Colon (tissue), 2 donors: Measurements from ENCODE around the gene AMPD1.

ENCODE experiments used
- FAIRE-seq: peaks from 2 replicates; lab custom pipeline; 2012; peaks lifted over from hg19 to GRCh38; lab: Jason Lieb, UNC
- donor health status: control.
- donor health status: control.

AMPD1 gene

DNA sequence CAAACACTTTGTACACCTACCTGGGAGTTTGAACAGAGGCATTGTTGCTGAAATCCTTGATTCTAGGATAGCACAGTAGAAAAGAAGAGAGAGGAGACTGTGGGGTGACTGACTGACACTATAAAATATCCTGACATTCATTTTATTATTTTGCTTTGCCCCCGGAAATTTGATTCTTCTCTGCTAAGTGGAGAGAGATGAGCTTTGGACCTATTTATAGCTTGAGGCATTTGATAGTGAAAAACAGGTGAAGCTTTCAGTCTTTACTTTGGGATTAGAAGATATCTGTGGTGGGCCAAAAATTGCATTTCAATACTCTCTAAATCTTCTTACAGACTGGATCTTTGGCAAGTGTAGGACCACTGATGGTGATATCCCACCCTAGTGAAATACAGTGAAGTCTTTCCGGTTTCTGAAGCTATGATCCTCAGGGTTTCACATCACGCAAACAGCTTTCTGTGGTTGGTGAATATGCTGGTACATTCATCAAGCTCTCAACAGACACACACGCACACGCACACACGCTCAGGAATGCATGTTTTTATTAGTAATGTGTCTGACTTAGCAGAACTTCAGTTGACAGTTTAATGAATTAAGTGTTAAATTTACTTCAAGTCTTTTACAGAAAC lies at the start of gene AMPD1:
Gene AMPD1 (minus strand): TSS at position 117 of the 629 bp plus-strand sequence. CDS start 75 bp downstream, at position 42.
- FAIRE-seq, result no peak

DNA sequence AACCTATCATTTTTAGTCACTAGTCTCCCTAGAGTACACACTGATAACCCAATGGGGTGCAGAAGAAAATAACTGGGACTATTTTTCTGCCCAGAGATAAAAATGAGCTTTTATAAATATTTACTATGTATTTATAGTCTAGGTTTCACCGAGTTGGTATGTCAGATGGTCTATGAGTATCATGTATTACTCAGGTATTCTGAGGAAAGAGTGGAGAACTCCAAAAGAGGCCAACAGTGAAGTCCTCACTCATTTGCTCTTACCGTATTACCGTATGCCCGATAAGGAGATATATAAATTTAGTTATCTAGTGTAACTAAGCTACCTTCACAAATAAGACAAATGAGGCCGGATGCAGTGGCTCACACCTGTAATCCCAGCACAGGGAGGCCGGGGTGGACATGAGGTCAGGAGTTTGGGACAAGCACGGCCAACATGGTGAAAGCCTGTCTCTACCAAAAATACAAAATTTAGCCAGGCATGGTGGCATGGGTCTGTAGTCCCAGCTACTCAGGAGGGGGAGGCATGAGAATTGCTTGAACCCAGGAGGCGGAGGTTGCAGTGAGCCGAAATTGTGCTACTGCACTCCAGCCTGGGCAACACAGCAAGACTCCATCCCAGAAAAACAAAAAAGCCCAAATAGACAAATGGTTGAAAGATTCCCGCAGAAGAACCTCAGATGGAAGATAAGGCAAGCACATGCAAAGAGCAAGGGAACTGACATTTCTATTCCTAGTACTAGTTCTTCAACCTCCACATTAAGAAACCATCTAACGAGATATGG lies 46.8 kb upstream of the AMPD1 start:
- FAIRE-seq, result no peak

DNA sequence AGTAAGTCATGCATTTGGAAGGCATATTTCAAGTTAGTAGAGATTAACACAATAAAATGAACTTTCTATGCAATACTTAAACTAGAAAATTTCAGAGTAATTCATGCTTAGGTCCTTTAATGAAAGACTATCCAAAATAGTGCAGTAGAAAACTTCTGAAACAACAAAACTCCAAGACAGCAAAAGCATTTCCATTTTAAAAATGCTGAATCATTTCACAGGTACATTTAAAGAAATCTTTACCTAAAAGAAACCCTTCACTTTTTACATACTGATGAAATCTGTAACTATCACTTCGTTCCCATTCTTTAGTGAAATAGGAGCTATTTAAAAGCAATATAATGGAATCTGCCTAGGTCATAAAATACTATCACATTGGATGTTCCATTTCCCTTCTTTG lies 45.0 kb upstream of the AMPD1 start:
- no peak for FAIRE-seq

DNA sequence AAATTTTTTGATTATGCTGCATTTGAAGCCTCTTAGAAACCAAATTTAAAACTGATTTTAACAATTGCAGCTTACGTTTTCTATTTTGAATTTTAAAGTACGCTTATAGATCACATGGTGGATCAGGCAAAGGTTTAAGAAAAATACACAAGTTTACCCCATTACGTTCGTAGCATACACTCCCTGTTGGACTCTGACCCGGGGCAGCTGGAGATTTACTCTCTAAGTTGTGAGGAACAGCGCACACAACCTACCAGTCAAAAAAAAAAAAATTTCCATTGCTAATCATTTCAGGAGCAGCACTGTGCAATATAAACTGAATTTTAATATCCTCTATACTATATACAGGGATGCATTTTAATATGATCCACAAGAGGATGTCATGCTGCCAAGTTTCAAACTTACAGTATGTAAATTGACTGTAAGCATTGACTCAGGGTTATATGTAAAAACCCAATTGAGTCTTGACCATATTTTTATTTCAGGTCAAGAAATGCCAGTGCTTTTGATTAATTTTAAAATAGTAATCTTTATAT lies 42.0 kb upstream of the AMPD1 start:
- no peak for FAIRE-seq

DNA sequence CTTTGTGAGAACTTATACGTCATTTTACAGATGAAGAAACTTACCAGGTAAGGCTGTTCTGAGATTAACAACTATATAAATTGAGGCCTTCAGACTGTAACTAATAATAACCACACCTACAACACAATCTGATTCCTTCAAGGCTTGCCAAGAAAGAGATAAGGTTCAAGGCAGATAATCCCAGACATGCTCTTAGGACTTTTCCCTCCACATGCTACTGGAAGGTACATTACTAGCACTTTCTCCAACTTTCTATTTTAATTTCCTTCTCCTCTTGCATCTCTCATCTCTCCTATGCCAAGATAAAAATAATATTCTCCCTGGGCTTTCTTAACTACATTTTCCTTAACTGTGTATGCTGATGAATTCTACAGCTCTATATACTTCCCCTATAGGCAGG lies 40.1 kb upstream of the AMPD1 start:
- no peak for FAIRE-seq

DNA sequence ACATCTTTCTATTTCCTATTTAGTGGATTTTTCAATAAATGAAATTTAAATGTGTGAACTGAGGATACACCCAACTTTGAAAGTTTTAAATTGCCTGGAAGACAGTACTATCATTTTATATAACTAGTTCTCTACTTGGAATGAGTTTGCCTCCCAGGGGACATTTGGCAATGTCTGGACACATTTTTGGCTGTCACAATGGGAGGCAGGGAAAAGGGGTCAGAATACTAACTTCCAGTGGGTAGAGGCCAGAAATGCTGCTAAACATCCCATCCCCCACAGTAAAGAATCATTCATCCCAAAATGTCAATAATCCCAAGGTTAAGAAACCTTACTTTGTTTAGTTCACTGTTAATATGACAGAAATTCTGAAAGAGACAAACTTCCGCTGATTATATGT lies 34.4 kb upstream of the AMPD1 start:
- FAIRE-seq, result no peak

DNA sequence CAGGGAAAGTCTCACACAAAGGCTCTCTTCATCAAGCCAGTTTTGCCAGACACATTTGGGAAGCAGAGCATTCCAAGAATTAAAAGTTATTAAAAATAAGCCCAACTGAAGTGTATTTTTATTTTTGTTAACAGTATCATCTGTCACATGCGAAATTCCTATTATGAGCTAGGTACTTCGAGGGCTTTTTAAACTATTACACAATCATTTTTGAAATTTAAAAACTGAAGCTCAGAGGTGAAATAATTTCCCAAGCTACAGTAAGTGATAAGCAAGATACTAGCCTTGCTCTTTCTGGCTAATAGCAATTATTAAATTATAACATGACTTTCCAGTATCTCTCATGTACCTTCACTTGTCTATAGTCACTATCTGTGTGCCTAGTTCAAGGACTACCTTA lies 33.2 kb upstream of the AMPD1 start:
- no peak for FAIRE-seq

DNA sequence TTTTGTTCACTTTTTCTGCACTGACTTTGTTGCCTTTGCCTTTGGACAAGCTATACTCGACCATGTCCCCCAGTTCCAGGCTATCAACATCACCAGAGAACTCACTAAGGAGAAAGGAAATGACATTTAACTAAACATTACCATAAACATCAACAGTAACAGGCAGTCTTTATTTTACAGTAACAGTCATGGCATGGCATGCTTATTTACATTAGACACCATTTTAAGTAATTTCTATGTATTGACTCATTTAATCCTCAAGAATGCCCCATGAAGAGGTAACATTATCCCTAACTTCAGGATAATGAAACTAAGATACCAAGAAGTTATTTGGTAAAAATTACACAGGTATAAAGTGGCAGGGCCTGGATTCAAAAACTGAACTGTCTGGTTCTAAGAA lies 29.9 kb upstream of the AMPD1 start:
- no peak for FAIRE-seq

DNA sequence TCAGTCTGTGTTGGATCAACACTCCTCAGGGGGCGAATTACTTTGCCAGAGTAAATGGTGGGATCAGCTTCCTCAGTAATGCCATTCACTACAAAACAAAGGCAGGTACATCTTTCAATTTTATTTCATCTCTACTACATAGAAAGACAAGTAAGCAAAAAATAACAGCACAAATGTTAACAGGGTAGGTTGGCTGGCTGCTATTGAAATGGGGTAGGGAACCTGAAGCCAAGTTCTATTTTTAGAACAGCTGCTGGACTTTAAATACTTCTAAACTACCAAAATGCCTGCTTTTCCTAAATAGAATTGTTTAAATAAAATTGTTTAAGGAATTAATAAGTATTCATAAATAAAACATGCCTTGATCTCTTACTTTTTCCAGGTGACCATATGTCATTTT lies 28.6 kb upstream of the AMPD1 start:
- FAIRE-seq, result no peak

DNA sequence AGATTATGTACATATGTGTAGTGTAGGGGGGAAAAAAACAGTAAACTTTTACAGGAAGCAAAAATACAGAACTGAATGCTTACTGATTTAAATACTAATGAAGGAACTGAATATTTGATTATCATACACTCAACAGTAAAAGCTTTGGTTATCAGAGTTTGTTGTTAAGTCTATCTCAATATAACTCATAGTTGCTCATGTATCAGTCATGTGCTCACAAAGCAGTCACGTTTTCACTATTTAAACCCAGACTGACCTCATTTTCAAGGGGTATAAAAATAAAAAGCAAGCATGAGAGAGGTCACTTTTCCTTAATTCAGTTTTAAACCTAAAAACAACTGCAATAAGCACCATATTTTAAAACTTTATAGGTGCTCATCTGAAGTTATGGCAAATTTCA lies 28.1 kb upstream of the AMPD1 start:
- FAIRE-seq, result no peak

DNA sequence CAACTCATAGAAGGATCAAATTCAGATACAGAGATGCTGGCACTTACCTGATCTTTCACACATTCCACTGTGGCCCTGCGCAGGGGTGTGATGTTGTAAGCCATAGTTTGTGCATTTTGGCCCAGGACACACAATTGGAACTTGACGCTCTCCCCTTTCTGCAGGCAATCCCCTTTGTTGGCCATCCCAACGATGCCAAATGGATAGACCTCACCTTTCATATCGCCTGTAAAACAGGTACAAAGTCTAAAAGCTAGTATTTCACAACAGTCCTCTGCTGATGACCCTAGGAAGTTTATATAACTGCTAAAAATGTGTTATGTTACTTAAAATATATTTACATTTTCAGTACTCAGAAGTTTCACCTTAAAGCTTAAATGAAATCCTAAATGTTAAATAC lies 25.1 kb upstream of the AMPD1 start:
- no peak for FAIRE-seq

DNA sequence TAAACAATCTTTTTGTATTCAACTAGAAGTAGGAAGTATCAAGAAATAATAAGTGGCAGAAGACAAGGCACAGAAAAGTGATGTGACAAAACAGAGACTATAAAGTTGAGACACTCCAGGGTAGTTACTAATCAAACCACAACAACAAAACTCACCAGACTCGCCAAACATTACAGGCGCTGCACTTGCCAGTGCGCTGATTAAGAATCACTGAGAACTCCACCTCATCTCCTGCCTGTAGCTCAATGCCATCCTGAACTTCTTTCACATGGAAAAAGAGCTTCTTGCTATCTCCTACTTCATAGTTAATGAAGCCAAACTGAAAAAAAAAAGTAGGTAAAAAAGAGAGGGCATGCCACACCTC lies 24.1 kb upstream of the AMPD1 start:
- no peak for FAIRE-seq

DNA sequence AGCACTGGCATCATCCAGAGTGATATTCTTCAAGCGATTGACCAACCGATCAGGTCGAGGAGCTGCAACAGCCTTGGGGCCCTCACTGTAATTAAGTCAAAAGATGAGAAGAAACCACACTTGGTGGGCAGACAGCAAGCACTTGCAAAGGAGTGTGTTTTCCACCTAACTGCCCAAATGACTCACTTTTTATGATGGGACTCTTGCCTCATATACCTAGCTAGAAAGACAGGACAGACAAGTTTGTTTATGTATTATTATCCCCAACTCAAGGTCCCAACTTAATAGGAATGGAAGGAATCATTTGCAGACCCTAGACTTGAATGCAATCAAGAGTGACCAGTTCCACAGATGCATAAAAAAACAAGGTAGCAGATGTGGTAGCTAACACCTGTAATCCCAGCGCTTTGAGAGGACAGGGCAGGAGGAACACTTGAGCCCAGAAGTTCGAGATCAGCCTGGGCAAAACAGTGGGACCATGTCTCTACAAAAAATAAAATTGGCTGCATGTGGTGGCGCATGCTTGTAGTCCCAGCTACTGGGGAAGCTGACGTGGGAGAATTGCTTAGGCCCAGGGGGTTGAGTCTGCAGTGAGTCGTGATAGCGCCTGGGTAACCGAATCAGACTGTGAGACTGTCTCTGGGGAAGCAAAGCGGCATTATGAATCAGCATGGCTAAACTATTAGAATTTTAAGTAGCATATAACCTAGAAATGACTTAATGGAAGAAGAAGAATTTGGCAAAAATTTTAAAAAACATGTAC lies 23.5 kb upstream of the AMPD1 start:
- FAIRE-seq, result no peak

DNA sequence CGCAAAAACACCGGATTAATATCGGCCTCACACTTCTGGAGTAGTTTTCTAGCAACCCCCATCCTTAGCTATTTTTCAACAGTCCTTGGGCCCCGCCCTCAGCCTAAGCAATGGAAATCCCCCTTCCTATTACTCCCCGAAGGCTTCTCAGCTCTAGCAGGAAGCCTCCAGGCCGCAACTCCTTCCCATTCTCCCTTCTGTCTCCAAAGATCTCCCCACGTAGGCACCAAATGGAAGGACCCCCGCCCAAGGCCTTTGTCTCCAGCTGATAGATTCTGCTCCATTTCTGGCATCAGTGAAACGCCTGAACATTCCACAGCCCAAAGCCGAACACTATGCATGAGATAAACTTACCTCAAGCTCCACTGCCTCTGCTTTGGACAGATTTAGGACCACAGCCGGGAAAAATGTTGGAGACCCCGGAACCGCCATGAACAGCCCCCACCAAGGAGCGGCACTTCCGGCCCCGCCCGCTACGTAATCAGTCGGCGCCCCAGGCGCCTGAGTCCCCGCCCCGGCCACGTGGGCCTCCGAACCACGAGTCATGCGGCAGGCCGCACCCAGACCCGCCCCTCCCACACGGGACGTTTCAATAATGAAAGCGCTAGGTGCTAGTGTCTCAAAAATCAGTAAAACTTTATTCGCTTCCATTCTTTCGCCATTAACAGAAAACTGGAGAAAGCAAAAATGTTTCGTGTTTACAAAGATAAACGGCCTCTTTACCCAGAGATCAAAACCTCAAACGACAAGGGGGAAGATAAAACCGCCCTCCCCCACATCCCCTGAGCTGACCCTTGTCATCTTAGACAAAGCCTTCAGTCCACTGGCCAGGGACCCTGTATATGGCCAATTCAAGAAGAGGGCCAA lies 21.2 kb upstream of the AMPD1 start, which contains the start of gene NRAS:
Gene NRAS (minus strand): TSS at position 468 of the 867 bp plus-strand sequence. CDS start 611 bp downstream, outside the sequence.
- FAIRE-seq, result no peak

DNA sequence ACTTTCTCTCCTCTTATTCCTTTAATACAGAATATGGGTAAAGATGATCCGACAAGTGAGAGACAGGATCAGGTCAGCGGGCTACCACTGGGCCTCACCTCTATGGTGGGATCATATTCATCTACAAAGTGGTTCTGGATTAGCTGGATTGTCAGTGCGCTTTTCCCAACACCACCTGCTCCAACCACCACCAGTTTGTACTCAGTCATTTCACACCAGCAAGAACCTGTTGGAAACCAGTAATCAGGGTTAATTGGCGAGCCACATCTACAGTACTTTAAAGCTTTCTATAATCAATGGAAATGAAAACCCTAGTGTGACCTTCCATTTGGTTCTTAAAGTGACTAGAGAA lies 20.6 kb upstream of the AMPD1 start:
- FAIRE-seq, result no peak

DNA sequence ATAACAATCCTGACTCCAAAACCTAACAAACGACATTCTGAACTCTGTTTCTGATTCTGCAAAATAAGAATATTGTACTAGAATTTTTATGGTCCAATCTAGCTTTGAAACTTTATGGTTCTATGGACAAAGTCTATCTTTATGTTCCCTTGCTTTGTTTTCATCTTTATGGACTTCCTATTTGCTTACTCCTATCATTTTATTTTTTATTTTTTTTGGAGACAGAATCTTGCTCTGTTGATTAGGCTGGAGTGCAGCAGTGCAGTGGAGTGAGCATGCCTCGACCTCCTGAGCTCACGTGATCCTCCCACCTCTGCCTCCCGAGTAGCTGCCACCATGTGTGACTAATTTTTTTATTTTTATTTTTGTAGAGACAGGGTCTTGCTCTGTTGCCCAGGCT lies 17.6 kb upstream of the AMPD1 start:
- FAIRE-seq, result no peak

DNA sequence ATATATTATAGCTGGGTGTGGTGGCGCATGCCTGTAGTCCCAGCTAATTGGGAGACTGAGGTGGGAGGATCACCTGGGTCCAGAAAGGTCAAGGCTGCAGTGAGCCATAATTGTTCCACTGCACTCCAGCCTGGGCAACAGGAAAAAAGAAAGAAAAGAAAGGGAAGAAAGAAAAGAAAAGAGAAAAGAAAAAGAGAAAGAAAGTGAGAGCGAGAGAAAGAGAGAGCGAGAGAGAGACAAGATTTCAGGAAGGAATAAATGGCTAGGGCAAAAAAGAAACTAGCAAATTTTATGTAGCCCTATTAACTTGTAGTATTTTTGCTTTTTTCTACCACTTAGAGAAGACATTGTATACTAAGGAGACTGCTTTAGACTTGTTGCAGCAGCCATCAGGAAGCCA lies 15.0 kb upstream of the AMPD1 start:
- no peak for FAIRE-seq

DNA sequence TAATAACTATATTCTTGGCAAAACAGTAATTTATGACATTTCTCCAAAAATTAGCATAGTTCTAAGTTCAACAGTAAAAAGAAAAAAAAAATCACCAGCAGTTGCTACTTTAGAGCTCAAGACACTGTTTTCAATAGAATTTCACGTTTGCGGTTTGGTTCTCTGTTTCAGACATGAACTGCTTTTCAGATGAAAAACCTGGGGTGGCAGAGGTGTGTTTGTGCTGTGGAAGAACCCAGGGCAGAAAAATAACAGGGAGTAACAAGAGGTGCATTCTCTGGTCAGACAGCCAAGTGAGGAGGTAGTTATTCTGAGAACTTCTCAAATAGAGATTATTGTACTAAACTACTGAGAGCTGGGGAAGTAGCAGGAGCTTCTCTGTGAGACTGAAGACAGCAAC lies 12.3 kb upstream of the AMPD1 start:
- FAIRE-seq, result no peak

DNA sequence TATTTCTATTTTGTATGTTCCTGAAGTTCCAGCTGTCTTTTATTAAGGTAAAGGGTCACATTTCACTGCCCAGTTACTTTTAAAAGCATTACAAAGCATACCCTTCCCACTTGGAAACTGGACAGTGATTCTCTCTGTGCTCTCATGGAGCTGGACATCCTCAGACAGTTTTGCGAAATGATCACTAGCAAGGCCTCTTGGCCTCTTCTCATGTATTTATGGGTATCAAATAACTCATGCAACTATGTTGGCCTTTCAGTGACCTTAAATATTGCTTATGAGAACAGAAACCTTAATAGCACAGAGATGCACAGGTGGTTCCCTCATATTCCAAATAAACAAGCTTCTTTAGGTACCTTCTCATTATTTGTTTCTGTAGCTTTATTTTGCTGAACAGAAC lies 7.9 kb upstream of the AMPD1 start:
- FAIRE-seq, result no peak

DNA sequence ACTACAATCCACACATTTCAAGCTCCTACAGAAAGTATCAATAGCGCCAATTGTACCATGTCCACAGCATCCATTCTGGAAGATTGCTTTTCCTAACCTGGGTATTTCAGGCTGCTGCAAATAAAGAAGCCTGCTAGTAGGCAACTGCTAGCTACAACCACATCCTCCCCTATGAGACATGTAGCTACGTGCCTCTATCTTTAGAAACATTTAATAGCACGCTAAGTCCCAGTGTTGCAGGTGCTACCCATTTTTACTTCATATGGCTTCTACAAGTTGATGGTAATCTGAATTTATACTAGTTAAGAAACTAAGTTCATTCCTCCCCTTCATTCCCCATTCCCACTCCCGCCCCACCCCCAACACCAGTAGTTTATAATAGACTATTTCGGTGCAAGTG lies 7.4 kb upstream of the AMPD1 start:
- no peak for FAIRE-seq

DNA sequence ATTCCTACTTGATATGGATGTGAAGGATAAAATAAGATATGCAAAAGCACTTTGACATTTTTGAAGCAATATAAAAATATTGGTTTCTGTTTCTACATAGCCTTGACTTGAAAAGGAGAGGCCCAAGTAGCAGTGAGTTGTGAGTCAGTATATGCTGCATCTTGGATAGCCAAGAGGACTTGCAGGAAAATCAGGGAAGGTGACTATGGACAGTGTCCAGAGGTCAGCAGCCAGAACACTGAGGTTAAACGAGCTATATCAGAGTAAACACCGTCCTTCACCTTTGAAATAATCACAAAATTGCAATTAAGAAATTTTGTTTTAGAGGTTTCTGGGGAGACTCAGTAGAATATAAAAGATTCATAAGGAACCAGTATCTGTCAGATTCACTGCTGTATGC lies 6.6 kb upstream of the AMPD1 start:
- no peak for FAIRE-seq

DNA sequence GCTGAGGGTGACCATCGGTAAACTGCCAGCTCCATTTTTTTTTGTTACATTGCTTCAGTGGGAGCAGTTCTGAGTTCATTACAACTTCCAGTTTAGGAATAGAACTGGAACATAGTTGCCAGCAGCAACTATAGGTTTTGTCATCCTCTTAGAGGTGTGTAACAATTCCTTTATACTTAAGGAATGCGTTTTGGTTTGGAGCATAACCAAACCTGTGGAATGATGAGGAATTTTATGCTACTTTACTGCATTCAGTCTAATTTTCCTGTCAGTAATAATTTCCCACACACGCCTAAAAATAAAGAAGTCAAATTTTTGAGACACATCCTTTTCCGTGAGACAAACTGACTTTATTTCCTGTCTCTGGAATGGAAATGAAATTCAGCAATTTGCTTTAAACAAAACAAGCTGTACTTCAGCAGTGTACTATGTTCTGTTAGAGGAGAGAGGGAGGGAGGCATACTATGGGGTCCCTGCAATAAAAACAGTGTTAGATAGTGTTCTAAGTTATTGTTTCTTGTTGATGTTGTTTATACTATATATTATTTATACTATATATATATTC lies 4.8 kb upstream of the AMPD1 start:
- FAIRE-seq, result no peak
